ENCODE results near the gene BRCA1. TPM values are rescaled to one million over a fixed set of nuclear protein-coding genes. Genes with fewer than 3 reads are reported as not detected.
A peak's percentile ranks its signal among the peaks of the same experiment; 100 is the strongest.

The BRCA1 gene
- total and polyA plus RNA-seq, 3 donors from 2014 or later: 20.9 to 47.7 (median 28.6) TPM

DNA sequence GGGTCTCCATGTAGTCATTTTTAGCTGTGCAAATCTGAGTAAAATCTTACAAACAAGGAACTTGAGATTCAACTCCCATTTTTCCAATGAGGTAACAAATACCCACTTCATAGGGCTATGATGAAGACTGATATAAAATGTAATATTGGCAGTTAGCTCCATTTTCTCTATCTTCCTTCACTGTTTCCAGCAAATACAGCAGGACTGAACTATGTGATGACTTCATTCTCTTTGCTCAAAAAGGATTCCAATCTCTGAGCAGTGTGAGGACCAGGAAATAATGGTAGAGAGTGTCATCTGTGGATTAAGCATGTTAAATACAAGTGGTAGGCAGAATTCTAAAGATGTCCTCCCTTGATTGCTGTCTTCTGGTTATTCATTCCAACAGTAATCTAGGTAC lies 81.9 kb downstream of the BRCA1 start:
- intact Hi-C loops (cut with DNase I; ENCODE audit: low total_unique reads): no loop called here
- H3K27me3 ChIP-seq: no peaks in the 10 kb centered on the region
- no peak overlapping the region for H3K4me3 ChIP-seq
- DNase-seq: no peak
- no peaks in the 10 kb centered on the region for H3K4me1 ChIP-seq
- H3K36me3 ChIP-seq (ENCODE audit: low read depth, missing control alignments): no peaks in the 10 kb centered on the region
- no peak overlapping the region for H3K27ac ChIP-seq
- TF ChIP-seq, protein P1, sequence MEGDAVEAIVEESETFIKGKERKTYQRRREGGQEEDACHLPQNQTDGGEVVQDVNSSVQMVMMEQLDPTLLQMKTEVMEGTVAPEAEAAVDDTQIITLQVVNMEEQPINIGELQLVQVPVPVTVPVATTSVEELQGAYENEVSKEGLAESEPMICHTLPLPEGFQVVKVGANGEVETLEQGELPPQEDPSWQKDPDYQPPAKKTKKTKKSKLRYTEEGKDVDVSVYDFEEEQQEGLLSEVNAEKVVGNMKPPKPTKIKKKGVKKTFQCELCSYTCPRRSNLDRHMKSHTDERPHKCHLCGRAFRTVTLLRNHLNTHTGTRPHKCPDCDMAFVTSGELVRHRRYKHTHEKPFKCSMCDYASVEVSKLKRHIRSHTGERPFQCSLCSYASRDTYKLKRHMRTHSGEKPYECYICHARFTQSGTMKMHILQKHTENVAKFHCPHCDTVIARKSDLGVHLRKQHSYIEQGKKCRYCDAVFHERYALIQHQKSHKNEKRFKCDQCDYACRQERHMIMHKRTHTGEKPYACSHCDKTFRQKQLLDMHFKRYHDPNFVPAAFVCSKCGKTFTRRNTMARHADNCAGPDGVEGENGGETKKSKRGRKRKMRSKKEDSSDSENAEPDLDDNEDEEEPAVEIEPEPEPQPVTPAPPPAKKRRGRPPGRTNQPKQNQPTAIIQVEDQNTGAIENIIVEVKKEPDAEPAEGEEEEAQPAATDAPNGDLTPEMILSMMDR (IDR thresholded peaks at IDR 0.05): no peak
- TF ChIP-seq POLR2A (IDR thresholded peaks at IDR 0.05): no peak
- no peaks in the 10 kb centered on the region for H3K9me3 ChIP-seq

GRCh38 chr17:43042025-43042628 lies 83.0 kb downstream of the BRCA1 start:
- TF ChIP-seq POLR2A (IDR thresholded peaks at IDR 0.05): no peak
- TF ChIP-seq, protein P1 (IDR thresholded peaks at IDR 0.05): no peak
- 59 to 71% methylated on average over 5 of the region's 5 CpGs for WGBS, 2 donors
- no peak overlapping the region for H3K4me3 ChIP-seq
- DNase-seq: peak; percentile 26
- no peaks in the 10 kb centered on the region for H3K9me3 ChIP-seq
- intact Hi-C loops (cut with DNase I; ENCODE audit: low total_unique reads): no loop called here
- no peaks in the 10 kb centered on the region for H3K27me3 ChIP-seq
- H3K36me3 ChIP-seq (ENCODE audit: low read depth, missing control alignments): no peaks in the 10 kb centered on the region
- no peak overlapping the region for H3K27ac ChIP-seq
- no peaks in the 10 kb centered on the region for H3K4me1 ChIP-seq

GRCh38 chr17:43040655-43041054 lies 84.5 kb downstream of the BRCA1 start:
- 58 to 69% methylated on average over 2 of the region's 2 CpGs for WGBS, 2 donors
- intact Hi-C loops (cut with DNase I; ENCODE audit: low total_unique reads): no loop called here
- H3K36me3 ChIP-seq (ENCODE audit: low read depth, missing control alignments): no peaks in the 10 kb centered on the region

GRCh38 chr17:43039646-43040045 lies 85.5 kb downstream of the BRCA1 start:
- H3K27ac ChIP-seq: no peak overlapping the region
- no peak for TF ChIP-seq POLR2A (IDR thresholded peaks at IDR 0.05)
- TF ChIP-seq, protein P1 (IDR thresholded peaks at IDR 0.05): no peak
- intact Hi-C loops (cut with DNase I; ENCODE audit: low total_unique reads): no loop called here
- WGBS, 2 donors: 91 to 97% methylated on average over 2 of the region's 2 CpGs
- H3K4me3 ChIP-seq: no peak overlapping the region
- no peaks in the 10 kb centered on the region for H3K27me3 ChIP-seq
- peaks cover under 1% of the 10 kb centered on the region for H3K4me1 ChIP-seq
- no peaks in the 10 kb centered on the region for H3K36me3 ChIP-seq (ENCODE audit: low read depth, missing control alignments)
- no peaks in the 10 kb centered on the region for H3K9me3 ChIP-seq
- no peak for DNase-seq

More at GRCh38 chr17:43040655-43041054, 84.5 kb downstream of the BRCA1 start:
- Histone ChIP-seq H3K27ac (no peak overlapping the region), H3K9me3 (no peaks in the 10 kb centered on the region), H3K27me3 (no peaks in the 10 kb centered on the region), H3K4me3 (no peak overlapping the region), H3K4me1 (no peaks in the 10 kb centered on the region)
- no peak for DNase-seq
- TF ChIP-seq, protein P1 (IDR thresholded peaks at IDR 0.05): no peak

DNA sequence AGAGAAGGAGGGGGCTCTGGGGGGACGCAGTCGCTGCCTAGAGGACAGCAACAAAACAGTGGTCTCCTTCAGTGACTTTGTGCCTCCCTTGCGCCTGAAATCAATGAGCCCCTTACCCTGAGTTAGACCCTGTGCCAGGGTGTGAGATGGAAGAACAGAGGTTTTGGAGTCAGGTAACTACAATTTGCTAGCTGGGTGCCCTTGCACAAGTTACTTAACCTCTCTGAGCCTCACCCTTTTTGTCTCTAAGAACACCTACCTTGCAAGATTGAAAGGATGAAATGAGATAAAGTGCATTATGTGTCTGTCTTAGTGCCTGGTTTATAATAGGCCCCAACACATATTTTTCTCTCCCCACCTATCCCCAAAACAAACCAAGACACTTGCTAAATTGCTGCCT lies 90.3 kb downstream of the BRCA1 start:
- TF ChIP-seq, protein P1 (IDR thresholded peaks at IDR 0.05): no peak
- no peak for TF ChIP-seq POLR2A (IDR thresholded peaks at IDR 0.05)

More for the DNA sequence above, 90.3 kb downstream of the BRCA1 start:
- Histone ChIP-seq H3K36me3 (ENCODE audit: low read depth, missing control alignments) (no peaks in the 10 kb centered on the region), H3K4me1 (peaks cover 8% of the 10 kb centered on the region), H3K27ac (no peak overlapping the region), H3K4me3 (no peak overlapping the region), H3K27me3 (no peaks in the 10 kb centered on the region), H3K9me3 (no peaks in the 10 kb centered on the region)
- intact Hi-C loops (cut with DNase I; ENCODE audit: low total_unique reads): no loop called here
- no peak for DNase-seq
- 80 to 87% methylated on average over 3 of the region's 3 CpGs for WGBS, 2 donors
